Cerebellar cortex (tissue), 1 donor: ENCODE results near the gene LCE3E.
"Not testable (repeated sequence)": the region's sequence is repeated elsewhere in the genome, so short reads cannot be mapped to it uniquely, and the experiment has no call there.

Experiments used
- DNase-seq: peaks from one replicate; pipeline ENCODE4 v3.0.0-alpha.2; 2015; ENCODE audit warnings: low spot score

The LCE3E gene, protein sequence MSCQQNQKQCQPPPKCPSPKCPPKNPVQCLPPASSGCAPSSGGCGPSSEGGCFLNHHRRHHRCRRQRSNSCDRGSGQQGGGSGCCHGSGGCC

DNA sequence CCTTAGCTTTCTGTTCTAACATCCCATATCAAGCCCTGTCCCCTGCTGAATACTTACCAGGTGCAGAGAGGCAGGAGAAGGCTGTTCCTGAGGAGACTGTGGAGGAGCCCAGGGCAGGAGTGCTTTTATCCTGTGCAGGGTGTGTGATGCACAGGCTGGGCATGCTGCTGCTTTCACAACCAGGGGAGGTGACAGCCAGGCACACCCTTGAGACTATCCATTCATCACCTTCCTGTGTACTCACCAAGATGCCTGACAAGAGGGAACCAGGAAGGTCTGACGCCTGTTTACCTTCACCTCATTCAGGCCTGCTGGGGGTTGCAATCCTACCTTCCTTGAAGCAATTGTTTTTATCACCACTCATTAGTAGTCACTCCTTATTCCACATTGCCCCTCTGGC lies at the start of gene LCE3E:
TSS of gene LCE3E (minus strand) at position 100 of the 400 bp plus-strand sequence. CDS start 572 bp downstream, outside the sequence.
- no peak for DNase-seq

DNA sequence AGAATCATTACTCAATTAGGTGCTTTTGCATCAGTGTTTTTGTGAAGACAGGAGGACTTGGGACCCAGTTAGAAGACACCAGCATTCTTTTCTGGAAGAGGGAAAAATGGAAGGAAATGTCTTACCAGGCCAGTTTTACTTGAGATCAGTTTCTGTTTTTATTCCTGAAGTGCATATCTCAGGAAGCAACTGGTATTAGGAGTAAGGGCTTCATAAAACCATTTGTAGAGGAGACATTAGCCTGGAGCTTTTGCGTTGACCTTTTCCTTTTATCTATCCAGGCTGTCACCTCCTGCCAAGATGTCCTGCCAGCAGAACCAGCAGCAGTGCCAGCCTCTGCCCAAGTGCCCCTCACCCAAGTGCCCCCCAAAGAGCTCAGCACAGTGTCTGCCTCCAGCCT lies 46.9 kb upstream of the LCE3E start, which contains the start of gene LCE3B:
TSS of gene LCE3B (plus strand) at position 301 of the 400 bp plus-strand sequence. CDS start at position 301, 0 bp downstream.
- no peak for DNase-seq

DNA sequence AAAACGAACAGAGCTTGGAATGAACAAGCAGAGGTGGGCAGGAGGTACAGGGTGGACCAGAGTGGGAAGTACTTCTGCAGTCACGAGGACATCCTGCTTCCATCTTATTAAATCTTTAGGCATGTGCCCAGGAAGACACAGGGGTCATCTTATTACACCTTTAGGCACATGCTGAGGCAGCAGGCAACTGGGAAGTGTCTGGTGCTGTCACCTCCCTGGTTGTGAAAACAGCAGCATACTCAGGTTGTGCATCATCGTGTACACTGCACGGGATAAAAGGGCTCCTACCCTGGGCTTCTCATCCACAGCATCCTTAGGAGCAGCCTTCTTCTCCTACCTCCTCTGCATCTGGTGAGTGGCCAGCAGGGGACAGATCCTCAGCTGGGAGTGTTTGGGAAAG lies 33.4 kb upstream of the LCE3E start, which contains the start of gene LCE3C:
TSS of gene LCE3C (plus strand) at position 301 of the 400 bp plus-strand sequence. CDS start 498 bp downstream, outside the sequence.
- no peak for DNase-seq

DNA sequence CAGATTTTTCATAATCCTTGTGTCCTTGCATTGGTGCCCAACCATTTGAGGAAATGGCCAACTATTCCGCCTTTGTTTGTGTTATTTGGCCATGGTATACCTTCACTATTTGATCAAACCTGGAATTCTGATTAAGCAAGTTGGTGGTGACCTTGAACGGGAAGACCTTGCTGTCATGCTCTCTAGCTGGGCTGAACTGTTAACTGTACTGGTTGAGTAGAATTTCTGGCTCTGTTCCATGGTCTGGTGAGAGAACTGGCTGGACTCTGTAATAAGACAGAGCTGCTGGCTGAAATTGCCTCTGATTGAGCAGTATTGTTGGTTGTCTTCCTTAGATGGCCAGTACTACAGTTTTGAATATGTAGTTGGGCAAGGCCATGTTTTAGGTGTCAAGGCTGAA lies 30.4 kb upstream of the LCE3E start:
- no peak for DNase-seq

DNA sequence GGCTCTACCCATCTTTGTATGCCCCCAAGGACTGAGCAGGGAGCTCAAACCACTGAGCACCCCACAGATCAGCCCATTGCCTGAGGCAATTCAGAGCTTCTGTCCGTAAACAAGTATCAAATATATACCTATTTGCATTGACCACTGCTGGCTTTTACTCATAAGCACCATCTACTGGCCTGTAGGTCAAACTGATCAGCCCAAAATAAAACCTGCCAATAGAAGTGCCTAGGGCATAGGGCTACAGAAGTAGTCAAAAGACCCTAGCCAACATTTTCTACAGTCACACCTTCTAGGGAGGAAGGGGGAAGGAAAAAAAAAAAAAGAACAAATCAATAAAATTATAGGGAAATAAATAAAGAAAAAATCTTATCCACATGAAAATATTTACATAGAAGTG lies 19.0 kb upstream of the LCE3E start:
- no peak for DNase-seq

DNA sequence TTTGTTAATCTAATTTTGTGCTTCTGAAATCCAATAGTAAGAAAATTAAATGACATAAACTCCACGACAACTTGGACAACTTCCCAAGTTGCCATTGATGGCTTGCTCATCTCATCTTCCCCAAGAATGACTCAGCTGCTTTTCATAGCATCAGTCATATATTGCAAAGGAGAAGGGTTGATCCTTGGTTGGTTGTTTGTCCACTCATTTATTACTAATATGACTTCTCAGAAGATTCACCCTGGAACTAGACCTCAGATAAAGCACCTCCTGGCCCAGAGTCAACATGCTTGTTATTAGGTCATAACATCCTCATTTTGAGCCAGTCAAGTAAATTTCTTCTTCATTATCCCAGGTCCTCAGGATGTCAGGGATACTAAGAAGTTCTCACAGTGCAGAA lies 16.1 kb upstream of the LCE3E start:
- DNase-seq: no peak

DNA sequence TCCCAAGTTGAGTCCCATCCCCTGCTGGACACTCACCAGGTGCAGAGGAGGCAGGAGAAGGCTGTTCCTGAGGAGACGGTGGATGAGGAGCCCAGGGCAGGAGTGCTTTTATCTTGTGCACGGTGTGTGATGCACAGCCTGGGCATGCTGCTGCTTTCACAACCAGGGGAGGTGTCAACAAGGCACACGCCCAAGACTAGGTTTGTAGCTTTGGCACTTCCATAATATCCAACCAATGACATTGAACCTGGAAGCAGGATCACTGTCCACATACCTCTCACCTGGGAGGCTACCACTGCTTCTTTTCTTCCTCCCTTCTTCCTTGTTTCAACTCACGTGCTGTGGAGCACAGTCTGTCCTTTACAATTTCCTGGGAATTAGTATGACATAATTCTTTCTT lies 13.9 kb upstream of the LCE3E start, which contains the start of gene LCE3D:
TSS of gene LCE3D (minus strand) at position 84 of the 400 bp plus-strand sequence. CDS start 580 bp downstream, outside the sequence.
- no peak for DNase-seq

DNA sequence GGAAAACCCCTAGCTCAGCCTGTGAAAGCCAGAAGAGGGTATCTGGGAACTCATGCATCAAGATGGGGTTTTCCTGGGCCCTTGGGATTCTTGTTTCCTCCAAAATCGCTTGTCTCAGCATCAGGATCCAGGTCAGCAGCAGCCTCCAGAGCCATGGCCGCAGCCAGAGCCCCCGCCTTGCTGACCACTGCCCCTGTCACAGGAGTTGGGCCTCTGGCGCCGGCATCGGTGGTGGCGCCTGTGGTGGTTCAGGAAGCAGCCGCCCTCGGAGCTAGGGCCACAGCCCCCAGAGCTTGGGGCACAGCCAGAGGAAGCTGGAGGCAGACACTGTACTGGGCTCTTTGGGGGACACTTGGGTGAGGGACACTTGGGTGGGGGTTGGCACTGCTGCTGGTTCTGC lies 12.9 kb upstream of the LCE3E start:
- DNase-seq: not testable (repeated sequence)

DNA sequence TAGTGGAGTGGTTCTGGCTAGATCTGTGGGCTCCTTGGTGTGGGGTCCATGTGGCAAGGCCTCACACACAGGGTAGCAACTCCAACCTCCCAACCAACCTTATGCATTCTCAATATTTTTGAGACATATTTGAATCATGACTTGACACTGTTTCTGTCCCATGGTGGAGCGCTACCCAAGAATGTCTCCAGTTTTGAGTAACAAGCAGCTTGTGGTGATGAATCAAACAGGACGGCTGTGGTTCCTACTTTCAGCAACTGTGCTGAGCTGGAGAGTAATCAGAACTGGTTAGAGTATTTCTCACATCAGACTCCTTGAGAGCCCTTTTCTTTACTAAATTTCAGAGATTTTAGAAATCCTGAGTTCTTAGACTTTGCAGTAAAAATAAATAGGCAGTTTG lies 10.6 kb upstream of the LCE3E start:
- DNase-seq: no peak

DNA sequence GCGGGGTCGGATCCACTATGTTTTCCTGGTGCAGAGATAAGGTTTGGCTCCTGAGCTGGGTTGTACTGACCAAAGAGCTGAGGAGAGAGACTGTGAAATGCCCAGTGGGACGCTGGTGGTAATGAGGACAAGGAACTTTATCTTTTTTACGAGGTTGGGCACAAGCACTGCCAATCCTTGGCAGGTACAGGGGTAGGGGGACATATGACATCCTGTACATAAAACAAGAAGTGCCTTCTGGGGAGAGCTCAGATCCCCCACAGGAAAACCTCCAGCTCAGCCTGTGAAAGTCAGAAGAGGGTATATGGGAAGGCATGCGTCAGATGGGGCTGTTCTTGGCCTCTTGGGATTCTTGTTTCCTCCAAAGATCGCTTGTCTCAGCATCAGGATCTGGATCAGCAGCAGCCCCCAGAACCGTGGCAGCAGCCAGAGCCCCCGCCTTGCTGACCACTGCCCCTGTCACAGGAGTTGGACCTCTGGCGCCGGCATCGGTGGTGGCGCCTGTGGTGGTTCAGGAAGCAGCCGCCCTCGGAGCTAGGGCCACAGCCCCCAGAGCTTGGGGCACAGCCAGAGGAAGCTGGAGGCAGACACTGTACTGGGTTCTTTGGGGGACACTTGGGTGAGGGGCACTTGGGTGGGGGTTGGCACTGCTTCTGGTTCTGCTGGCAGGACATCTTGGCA lies 905 bp downstream of the LCE3E start:
- DNase-seq: no peak

DNA sequence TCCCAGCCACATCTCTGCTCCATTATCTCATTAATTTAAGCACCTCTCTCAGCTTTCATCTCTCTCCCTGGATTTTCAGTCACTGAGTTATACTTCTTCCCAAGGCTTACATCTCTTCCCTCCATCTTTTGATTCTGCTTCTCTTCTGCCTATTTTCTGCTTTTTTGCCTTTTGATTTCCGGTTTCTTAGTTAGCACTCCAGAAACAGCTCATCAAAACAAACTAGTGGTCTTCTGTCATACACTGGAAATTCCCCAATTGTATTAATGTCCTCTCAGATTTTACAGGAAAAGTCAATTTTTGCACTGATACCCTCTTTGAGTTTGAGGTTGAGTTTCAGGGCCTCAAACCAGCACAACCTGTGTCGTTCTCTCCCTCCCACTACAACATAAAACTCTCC lies 1.5 kb downstream of the LCE3E start:
- DNase-seq: no peak

DNA sequence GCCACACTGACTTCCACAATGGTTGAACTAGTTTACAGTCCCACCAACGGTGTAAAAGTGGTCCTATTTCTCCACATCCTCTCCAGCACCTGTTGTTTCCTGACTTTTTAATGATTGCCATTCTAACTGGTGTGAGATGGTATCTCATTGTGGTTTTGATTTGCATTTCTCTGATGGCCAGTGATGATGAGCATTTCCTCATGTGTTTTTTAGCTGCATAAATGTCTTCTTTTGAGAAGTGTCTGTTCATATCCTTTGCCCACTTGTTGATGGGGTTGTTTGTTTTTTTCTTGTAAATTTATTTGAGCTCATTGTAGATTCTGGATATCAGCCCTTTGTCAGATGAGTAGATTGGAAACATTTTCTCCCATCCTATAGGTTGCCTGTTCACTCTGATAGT lies 18.2 kb downstream of the LCE3E start:
- DNase-seq: not testable (repeated sequence)

DNA sequence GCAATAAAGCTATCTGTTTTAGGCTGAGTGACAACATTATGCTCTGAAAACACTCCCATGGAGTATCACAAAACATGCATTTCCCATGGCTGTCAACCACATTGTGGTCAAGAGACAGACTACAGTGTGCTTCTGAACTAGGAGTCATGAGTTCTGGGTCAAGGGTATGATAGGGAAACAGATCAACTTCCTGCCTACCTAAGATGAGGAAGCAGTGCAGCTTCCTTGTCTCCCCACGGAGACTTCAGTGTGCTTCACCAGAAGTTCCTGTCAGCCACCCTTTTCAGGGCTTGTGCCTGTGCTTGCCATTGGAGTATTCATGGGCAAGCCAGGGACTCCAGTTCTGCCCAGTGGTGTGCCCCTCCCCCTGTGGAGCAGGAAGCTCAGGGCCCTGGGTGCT lies 19.9 kb downstream of the LCE3E start:
- no peak for DNase-seq

DNA sequence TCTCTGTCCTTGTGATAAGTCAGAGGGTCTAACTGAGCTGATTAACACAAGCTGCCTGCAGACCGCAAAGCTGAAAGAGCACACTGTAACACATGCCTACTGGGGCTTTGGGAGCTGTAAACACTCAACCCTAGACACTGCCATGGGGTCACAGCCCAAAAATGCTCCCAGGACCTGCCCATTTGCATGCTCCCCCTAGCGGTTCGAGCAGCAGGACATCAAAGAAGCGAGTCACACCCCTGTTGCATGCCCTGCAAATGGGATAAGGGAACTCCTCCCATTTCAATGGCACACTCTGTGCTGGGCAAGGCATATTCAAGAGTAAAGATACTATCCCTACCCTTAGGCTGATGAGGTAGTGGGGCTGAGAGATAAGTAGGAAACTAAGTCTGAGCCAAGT lies 22.8 kb downstream of the LCE3E start:
- DNase-seq: no peak

DNA sequence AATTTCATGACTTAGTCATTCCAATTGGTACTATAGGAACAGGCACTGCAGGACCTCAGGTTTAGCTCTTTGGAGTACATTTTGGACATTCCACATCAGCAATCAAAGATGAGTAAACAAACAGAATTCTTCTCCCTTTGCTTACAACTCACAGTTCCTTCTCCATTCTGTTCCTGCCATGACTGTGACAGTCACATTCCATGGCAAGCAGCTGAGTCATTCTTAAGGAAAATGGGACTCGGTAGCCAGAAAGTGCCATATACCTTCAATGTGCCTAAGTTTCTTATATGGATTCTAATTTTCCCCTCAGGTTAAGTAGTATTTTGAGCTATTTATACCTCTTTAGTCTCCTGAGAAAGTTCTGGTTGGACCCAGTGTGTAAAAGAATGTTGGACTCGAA lies 26.7 kb downstream of the LCE3E start:
- DNase-seq: no peak

DNA sequence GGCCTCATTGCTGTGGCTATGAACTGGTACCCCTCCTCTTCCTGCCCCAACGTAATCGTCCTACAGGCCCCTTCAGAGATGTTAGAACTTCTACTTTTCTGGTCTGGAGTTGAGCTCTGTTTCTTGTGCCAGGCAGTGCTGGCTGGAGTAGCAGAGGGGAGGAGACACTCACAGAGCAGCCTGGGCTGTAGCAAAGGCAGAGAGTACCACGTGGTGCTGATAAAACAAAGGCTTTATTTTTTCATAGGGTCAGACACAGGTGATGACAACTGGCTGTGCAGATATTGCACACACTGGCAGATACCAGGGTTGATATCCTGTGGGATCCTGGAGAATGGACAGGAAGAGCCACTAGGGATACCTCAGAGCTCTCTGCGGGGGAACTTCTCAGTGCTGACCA lies 29.1 kb downstream of the LCE3E start:
- DNase-seq: no peak

DNA sequence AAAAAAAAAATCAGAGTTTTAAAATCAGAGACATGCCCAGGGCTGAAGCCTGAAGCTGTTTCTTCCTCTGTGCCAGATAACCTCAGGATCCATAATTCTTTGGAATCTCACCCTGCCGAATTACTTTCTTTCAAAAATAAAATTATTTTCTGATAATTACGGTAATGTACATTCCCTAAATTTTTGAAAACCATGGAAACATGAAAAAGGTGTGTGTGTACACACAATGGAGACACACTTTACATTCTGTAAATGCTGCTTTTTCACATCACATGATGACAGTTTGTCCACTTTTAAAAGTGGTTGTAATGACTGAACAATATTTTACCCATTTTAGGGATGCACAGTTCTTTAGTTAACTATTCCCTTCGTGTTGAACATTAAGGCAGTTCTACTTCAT lies 30.8 kb downstream of the LCE3E start:
- no peak for DNase-seq

DNA sequence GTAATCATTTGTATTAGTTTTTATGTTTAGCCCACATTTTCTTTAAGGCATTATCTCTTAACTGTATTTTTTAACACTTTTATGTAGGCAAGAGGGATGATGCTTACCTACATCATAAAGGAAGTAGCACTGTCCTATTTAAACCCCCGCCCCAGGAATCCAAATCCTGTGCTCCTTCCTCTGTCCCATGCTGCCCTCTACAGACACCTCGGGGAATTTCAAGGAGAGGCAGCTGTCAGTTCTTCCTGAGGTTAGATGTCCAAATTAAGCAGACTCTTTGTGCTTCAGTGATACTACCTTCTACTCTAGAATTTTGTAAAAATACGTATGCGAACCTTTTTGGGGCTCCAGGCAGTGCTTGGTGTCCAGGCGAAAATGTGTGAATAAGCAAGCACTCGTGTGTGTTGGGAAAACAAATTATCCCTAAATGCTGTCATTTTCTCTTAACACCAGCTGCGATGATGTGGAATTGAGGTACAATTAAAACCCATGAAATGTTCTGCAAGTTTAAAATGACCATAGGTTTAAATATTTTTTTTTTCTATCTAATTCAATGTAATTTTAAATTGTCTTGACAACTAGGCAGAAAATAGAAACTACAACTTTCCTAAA lies 33.1 kb downstream of the LCE3E start:
- peak; percentile 34 for DNase-seq

DNA sequence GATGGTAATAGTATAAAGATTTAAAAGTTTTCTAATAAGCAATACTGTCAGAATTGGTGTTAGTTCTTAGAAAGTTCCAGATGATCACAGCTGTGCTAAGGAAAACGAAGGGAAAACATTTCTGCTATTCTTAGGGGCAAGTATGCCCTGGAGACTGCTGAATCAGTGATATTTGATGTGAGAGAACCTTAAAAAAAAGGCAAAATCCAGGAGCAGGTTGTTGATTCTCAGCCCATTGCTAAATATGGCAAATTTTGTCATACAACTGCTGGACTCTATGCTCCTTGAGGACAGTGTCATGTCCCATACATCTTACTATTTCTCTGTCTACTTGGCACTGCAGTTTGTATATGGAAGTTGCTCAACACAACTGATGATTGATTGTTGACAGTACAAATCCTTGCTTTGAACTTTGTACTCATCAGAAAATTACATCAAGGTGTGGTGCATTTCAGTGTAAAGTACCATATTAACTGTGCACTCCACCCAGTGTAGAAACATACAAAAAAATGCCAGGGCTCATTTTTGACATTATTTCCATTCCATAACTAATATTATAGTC lies 41.4 kb downstream of the LCE3E start:
- DNase-seq: no peak

DNA sequence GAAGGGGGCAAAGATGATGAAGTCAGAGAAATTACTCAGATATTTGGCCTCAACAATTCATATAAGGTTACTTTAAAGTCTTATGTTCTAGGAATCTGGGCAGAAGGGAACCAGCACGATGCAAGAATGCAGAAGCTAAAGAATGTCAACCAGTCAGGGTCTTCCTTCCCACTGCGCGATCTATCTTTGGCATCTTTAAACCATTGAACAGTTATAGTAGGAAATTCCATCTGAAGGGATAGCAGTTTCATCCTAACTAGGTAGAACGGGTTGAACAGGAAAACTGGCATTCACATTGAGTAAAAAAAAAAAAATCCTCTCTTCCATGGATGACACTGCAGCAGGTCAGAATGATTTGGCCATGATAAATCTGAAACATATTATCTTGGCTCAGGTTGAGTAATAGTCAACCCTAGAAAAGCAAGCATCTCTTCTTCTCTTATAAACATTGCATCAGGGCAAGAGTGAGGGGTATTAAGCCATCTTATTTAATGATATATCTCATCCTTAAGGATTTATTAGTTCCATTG lies 46.0 kb downstream of the LCE3E start:
- no peak for DNase-seq

DNA sequence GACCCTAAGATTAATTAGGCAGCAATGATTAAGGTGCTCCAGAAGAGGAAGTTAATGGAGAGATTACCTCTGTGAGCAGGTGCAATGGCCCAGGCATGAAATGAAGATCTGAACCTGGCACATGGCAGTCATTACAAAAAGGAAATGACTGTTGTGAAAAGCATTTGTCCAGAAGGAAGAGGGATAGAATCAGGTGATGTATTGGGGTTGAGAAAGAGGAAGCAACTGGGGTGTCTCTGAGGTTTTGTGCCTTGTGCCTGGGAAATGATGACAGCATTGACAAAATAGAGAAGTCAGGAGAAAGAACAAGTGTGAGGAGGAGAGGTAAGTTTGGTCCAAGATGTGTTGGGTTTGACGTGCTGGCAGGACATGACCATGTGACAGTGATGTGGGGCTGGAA lies 46.7 kb downstream of the LCE3E start:
- no peak for DNase-seq

DNA sequence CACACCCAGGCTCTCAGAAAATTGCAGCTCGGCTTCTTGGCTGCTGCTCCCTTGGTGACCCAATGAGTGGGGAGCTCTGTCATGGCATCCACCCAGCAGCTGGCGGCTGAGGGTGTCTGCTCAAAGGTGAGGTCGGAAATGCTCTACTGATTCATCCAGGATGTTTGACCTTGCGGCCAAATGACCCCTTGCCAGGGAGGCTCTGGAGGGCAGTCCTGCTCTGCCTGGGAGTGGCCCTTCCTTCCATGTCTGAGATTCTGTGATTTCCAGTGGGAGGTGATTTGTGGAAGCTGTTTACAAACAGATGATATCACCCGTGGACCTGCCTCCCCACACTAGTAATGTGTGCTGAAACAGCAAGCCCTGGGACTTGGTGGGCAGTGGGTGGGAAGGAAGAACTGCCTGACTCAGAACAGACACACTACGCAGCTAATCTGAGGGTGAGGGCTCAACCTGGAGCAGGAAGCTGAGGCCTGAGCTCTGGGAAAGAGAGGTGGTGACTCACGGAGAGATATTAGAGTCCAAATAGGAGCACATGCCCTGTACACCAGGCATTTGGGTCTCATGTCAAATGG lies 49.3 kb downstream of the LCE3E start:
- no peak for DNase-seq
